ENCODE data around the gene UBE3D.
"Not testable (repeated sequence)": the region's sequence is repeated elsewhere in the genome, so short reads cannot be mapped to it uniquely, and the experiment has no call there.

UBE3D gene

GRCh38 chr6:82869493-82869892, 196.1 kb downstream of the UBE3D start:
- FAIRE-seq = no peak
- DNase-seq (ENCODE audit: insufficient read length, low spot score) = no peak
- TF ChIP-seq CTCF (IDR thresholded peaks at IDR 0.05; ENCODE audit: insufficient read depth, missing control alignments) = no peak

GRCh38 chr6:82867946-82868345, 197.7 kb downstream of the UBE3D start:
- TF ChIP-seq CTCF (IDR thresholded peaks at IDR 0.05; ENCODE audit: insufficient read depth, missing control alignments) = no peak
- FAIRE-seq (no peak), DNase-seq (ENCODE audit: insufficient read length, low spot score) (no peak)

- TF ChIP-seq CTCF (IDR thresholded peaks at IDR 0.05; ENCODE audit: insufficient read depth, missing control alignments) = no peak
- DNase-seq (ENCODE audit: insufficient read length, low spot score) = no peak
- no peak for FAIRE-seq
These were observed 199.2 kb downstream of the UBE3D start for GRCh38 chr6:82866446-82866845.

GRCh38 chr6:82865461-82865860, 200.2 kb downstream of the UBE3D start:
- no peak for FAIRE-seq
- TF ChIP-seq CTCF (IDR thresholded peaks at IDR 0.05; ENCODE audit: insufficient read depth, missing control alignments) = no peak
- DNase-seq (ENCODE audit: insufficient read length, low spot score) = no peak

- no peak for DNase-seq (ENCODE audit: insufficient read length, low spot score)
These were observed 201.9 kb downstream of the UBE3D start for GRCh38 chr6:82863781-82864180.

GRCh38 chr6:82862543-82862942, 203.1 kb downstream of the UBE3D start:
- DNase-seq (ENCODE audit: insufficient read length, low spot score) (no peak), FAIRE-seq (no peak)
- TF ChIP-seq CTCF (IDR thresholded peaks at IDR 0.05; ENCODE audit: insufficient read depth, missing control alignments) = no peak

More at GRCh38 chr6:82863781-82864180, 201.9 kb downstream of the UBE3D start:
- FAIRE-seq = no peak
- TF ChIP-seq CTCF (IDR thresholded peaks at IDR 0.05; ENCODE audit: insufficient read depth, missing control alignments) = no peak

GRCh38 chr6:82861121-82861520, 204.5 kb downstream of the UBE3D start:
- FAIRE-seq = no peak
- TF ChIP-seq CTCF (IDR thresholded peaks at IDR 0.05; ENCODE audit: insufficient read depth, missing control alignments) = no peak
- DNase-seq (ENCODE audit: insufficient read length, low spot score) = no peak

GRCh38 chr6:82856077-82856476, 209.6 kb downstream of the UBE3D start:
- DNase-seq (ENCODE audit: insufficient read length, low spot score); FAIRE-seq: not testable (repeated sequence)

GRCh38 chr6:82852904-82853303, 212.7 kb downstream of the UBE3D start:
- not testable (repeated sequence) for FAIRE-seq; DNase-seq (ENCODE audit: insufficient read length, low spot score)
